ENCODE data around the gene NRTN.
A peak's percentile ranks its signal among the peaks of the same experiment; 100 is the strongest.

NRTN gene

GRCh38 chr19:5800361-5801270 is 4.3 kb upstream of the NRTN start:
- no peak for TF ChIP-seq CTCF (IDR thresholded peaks at IDR 0.05; ENCODE audit: extremely low read depth, insufficient read depth, missing control alignments)
- no peak for DNase-seq (ENCODE audit: low spot score)
- in situ Hi-C loops (cut with MboI; ENCODE audit: low pct_unique_long_range_greater_than_20kb, low sequenced_read_pairs, unreplicated experiment) = loop anchor here (25.0 kb wide), 1 partner anchor 212 kb away; no protein-coding TSS in a partner anchor

- no peak for DNase-seq (ENCODE audit: low spot score)
- in situ Hi-C loops (cut with MboI; ENCODE audit: low pct_unique_long_range_greater_than_20kb, low sequenced_read_pairs, unreplicated experiment) = loop anchor here (25.0 kb wide), 1 partner anchor 210 kb away; no protein-coding TSS in a partner anchor
- no peak for TF ChIP-seq CTCF (IDR thresholded peaks at IDR 0.05; ENCODE audit: extremely low read depth, insufficient read depth, missing control alignments)
These were observed 2.9 kb upstream of the NRTN start for GRCh38 chr19:5801796-5802619.

- TF ChIP-seq CTCF (IDR thresholded peaks at IDR 0.05; ENCODE audit: extremely low read depth, insufficient read depth, missing control alignments) = no peak
- in situ Hi-C loops (cut with MboI; ENCODE audit: low pct_unique_long_range_greater_than_20kb, low sequenced_read_pairs, unreplicated experiment) = loop anchor here (25.0 kb wide), 1 partner anchor 209 kb away; no protein-coding TSS in a partner anchor
- DNase-seq (ENCODE audit: low spot score) = no peak
These were observed 1.5 kb upstream of the NRTN start for GRCh38 chr19:5803441-5803751.

GRCh38 chr19:5803752-5804515 is 933 bp upstream of the NRTN start:
- DNase-seq (ENCODE audit: low spot score) = peak; percentile 99
- in situ Hi-C loops (cut with MboI; ENCODE audit: low pct_unique_long_range_greater_than_20kb, low sequenced_read_pairs, unreplicated experiment) = loop anchor here (25.0 kb wide), 1 partner anchor 208 kb away; no protein-coding TSS in a partner anchor
- TF ChIP-seq CTCF (IDR thresholded peaks at IDR 0.05; ENCODE audit: extremely low read depth, insufficient read depth, missing control alignments) = peak; percentile 97

- DNase-seq (ENCODE audit: low spot score) = peak; percentile 81
- peak; percentile 69 for TF ChIP-seq CTCF (IDR thresholded peaks at IDR 0.05; ENCODE audit: extremely low read depth, insufficient read depth, missing control alignments)
- in situ Hi-C loops (cut with MboI; ENCODE audit: low pct_unique_long_range_greater_than_20kb, low sequenced_read_pairs, unreplicated experiment) = loop anchor here (25.0 kb wide), 1 partner anchor 207 kb away; no protein-coding TSS in a partner anchor
These were observed 730 bp downstream of the NRTN start for GRCh38 chr19:5805462-5806132.

All from GM13977 (cell line).